Fibroblast of upper back skin (primary cell): ENCODE measurements around the gene MRTFA.
"Not testable (repeated sequence)": the region's sequence is repeated elsewhere in the genome, so short reads cannot be mapped to it uniquely, and the experiment has no call there.

ENCODE experiments used
- DNase-seq: peaks from one replicate; pipeline ENCODE4 v3.0.0-alpha.2; 2013

MRTFA gene

DNA sequence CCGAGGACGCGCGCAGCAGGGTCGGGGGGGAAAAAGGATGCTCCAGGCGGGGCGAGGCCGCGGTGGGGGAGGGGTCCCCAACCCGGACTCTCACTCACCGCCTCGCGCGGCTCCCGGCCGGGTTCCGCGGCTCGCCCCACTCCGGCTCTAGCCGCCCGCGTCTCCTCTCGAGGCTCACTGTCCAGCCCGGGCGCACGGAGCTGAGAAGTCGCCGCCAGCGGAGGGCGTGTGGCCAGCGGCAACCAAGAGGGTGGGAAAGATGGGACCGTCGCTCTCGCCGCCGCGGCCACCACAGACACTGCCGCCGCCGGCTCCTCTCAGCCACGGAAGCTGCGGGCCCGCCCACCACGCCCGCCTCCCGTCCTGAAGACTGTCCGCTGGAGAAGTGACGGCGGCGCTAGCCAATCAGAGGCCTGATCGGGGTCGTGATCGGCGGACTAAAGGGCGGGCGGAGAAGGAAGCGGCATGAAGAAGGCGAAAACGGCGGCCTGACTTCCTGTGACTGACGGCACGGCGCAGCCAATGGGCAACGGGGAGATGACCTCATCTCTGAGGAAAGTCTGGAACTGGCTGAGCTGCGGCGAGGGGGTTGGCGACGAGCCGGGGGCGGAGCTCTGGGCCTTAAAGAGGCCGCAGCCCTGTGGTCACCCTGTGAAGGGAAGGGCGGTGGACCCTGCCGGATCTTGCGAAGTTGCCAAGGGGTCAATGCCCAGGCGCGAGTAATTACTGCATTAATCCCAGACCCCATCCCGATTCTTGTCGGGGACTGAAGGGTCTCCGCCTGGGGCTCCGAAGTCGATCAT, at the start of gene MRTFA:
Gene MRTFA, minus strand, starts transcription at position 340 of the 803 bp plus-strand sequence.
- peak; percentile 100 for DNase-seq

DNA sequence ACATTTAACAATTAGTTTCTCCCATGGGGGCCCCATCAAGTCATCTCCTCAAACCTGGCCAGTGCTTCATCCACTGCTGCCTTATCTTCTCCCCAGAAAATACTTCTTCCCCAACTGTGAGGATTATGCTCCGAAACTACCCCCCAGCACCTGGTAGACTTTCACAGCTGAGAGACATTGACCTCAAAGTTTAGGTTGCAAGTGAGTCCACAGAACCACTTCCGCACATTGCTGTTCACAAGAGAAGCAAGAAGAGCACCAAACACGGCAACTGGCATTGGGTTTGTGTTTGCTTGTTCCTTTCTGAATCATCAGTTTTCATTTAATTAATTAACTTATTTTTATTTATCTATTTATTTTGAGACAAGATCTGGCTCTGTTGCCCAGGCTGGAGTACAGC, 48.9 kb upstream of the MRTFA start:
- DNase-seq, result no peak

DNA sequence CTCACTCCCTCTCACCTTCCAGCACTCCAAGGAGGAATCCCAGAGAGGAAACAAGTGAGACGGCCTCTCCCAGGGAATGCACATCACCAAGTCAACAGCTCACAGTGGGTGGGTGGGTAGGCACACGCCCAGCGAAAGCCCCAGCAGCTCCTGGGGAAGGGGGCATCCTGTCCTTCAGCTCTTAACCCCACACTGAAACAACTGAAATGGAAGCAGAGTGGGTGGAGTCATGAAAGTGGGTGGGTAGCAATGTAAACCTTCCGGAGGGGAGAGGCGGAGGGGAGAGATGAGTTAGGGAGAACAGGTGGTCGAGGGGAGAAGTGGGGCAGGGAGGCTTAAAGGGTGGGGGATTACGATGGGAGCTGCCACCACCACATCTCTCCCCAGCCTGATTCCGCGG, 48.2 kb upstream of the MRTFA start:
- DNase-seq, result no peak

DNA sequence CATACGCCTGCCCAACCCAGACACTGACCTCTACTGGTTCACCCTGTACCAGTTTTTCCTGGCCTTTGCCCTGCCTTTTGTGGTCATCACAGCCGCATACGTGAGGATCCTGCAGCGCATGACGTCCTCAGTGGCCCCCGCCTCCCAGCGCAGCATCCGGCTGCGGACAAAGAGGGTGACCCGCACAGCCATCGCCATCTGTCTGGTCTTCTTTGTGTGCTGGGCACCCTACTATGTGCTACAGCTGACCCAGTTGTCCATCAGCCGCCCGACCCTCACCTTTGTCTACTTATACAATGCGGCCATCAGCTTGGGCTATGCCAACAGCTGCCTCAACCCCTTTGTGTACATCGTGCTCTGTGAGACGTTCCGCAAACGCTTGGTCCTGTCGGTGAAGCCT, 44.9 kb upstream of the MRTFA start:
- DNase-seq, result no peak

DNA sequence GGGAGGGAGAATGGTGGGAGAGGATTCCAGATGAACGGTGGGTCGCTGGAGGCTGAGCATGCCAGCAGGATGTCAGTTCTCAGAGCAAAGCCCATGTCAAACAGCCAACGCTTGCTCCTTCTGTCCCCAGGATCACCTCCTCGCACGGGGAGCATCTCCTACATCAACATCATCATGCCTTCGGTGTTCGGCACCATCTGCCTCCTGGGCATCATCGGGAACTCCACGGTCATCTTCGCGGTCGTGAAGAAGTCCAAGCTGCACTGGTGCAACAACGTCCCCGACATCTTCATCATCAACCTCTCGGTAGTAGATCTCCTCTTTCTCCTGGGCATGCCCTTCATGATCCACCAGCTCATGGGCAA, 44.3 kb upstream of the MRTFA start:
- no peak for DNase-seq

DNA sequence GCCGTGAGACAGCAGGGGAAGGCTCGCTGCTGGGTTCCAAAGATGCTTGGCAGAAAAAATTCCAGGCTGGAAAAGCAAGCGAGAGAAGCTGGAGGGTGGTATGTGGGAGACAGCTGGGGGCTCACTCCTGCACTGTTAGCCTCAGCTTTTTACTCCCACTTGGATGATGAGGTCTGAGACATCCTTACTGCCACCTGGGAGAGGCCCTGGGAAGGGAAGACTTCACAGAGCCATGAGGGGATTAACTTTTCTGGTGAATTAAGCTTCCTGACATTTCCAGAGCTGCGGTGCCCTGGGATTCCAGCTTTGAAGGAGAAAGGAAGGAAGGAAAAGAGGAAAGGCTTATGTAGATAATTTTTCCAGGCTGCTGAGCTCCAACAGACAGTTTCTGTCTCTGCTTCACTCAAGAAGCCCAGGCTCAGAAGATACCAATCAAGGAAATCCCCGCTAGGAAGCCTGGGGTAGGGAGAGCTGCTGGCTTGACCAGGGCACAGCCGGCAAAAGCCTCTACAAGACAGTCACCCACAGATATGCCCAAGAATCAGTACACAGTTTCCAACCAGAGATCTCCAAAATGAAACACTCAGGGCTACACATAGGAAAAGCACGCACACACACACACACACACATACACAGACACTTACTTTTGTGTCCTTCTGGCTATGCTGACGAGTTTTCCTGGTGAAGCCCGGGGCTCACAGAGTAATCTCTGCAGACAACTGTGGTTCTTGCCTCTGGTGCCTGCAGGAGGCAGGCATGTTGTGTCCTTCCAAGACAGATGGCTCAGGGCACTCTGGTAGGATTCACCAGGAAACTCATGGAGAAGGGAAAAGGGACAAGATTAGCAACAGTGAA, 43.7 kb upstream of the MRTFA start:
- peak; percentile 39 for DNase-seq

DNA sequence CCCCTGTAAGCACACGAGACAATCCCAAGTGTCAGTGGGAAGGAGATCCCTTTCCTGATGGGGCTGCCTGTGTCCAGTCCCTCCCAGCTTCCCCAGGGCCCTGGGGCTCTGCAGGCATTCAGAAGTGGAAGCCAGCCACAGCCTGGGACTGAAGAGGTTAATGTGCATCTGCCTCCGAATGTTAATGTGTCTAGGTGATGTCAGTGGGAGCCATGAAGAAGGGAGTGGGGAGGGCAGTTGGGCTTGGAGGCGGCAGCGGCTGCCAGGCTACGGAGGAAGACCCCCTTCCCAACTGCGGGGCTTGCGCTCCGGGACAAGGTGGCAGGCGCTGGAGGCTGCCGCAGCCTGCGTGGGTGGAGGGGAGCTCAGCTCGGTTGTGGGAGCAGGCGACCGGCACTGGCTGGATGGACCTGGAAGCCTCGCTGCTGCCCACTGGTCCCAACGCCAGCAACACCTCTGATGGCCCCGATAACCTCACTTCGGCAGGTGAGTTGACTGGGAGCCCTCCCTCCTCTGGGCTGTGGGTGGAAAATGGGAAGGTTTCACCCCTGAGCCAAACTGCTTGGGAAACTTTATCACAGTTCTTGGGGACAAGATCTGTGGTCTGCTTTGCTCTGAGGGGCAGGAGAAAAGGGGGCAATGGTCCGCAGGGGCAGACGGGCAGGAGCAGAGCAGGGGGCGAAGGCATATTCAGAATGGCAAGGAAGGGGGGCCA, 42.9 kb upstream of the MRTFA start, which contains the start of gene MCHR1:
Gene MCHR1, plus strand, starts transcription at position 236 of the 715 bp plus-strand sequence. Its CDS starts 169 bp downstream, at position 405.
- no peak for DNase-seq

DNA sequence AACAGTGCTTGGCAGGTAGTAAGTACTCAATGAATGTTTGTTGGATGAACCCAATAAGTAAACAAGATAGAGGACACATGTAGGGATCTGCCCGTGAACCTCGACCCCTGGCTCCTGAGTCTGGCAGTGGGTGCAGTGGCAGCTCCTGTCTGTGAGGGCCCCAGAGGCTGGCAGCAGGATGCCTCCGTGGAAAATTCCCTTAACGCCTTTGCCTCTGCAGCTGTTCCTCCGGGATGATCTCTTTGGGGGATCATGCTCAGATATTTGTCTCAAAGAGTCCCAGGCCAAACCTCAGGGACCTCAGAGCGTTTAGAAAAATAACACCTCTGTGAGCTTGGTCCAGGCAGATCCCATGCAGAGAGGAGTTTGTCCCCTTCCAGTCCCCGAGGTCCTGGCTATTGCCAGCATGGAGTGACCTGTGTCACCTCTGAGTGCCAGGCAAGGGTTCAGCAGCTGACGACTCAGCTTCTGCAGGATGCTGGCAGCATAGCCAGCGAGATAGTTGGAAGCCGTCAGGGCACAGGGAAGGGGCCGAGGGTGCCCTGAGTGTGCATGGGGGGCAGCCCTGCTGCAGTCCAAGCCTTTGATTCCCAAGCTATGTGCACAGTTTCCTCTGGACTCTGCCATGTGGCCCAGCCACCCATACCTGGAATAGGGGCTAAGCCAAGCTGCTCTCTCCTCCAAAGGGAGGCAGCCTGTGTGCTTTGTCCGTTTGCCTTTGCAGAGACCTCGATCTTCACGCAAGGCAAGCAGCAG, 42.2 kb upstream of the MRTFA start:
- no peak for DNase-seq

DNA sequence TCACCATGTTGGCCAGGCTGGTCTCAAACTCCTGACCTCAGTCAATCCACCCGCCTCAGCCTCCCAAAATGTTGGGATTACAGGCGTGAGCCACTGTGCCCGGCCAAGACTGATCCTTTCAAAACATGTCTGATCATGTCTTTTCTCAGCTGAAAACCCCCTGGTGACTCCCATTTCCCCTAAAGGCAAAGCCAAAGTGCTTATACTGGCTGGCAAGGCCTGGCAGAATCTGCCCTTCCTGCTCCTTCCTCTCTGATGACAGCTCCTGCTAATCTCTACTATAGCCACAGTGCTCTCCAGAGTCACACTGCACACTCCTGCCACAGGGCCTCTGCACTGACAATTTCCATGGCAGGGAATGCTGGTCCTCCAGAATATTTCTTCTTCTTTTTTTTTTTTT, 40.1 kb upstream of the MRTFA start:
- no peak for DNase-seq

DNA sequence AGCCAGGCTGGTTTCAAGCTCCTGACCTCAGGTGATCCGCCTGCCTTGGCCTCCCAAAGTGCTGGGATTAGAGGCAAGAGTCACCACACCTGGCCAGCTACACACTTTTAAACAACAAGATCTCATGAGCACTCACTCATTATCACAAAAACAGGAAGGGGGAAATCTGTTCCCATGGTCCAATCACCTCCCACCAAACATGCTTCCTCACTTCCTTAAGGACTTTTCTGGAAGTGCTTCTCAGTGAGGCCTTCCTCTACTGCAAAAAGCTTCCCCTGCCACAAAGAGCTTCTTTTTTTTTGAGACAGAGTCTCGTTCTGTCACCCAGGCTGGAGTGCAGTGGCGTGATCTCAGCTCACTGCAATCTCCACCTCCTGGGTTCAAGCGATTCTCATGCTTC, 39.6 kb upstream of the MRTFA start:
- not testable (repeated sequence) for DNase-seq

DNA sequence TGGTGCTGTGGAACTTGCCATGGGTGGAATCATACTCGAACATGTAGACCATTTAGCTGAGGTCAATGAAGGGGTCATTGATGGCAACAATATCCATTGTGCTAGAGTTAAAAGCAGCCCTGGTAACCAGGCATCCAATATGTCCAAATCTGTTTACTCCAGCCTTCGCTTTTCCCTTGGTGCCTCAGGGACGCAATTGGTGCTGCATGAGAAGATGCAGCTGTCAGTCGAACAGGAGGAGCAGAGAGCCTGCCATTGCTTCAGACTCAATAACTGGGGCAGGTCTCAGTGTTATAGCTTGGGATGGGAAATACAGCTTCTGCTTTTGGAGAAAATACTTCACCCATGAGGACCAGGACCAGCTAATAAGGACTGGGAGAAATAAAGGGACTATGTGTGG, 37.8 kb upstream of the MRTFA start:
- no peak for DNase-seq

DNA sequence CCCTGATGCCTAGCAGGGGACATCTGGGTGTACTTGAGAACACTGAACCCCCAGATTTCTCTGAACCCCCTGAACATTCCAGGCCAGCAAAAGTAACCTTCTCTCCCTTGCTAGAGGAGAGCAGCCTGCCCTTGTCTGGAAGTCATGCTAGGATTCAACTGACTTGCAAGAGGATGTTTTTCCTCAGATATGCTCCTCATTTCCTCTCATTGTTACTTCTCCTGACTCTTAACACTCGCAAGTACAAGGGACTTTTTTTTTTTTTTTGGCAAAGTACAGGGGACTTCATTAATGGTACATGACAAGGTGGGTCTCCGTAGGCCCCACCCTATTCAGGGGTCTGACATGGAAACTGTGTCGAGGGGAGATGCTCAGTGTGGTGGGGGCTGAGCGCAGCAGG, 36.5 kb upstream of the MRTFA start:
- DNase-seq, result no peak

DNA sequence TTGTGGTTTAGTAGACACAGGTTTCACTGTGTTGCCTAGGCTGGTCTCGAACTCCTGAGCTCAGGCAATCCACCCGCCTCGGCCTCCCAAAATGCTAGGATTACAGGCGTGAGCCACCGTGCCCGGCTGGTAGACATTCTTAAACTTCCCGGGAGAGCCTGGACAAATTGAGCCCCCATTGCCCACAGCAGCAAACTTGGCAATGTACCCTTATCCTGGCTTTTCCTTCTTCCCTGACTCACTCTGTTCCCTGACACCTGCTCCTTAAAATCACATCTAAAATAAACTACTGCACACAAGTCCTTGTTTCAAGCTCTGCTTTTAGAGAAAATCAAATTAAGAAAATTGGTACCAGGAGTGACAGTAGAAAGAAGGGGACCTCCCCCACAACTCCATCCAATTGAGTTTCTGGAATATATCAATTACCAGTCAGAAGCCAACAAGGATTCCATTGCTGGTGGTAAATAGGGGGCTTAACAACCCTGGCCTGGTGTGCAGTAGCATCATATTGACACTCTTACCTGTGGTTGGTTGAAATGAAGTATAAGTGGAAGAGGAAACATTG, 35.4 kb upstream of the MRTFA start:
- no peak for DNase-seq

DNA sequence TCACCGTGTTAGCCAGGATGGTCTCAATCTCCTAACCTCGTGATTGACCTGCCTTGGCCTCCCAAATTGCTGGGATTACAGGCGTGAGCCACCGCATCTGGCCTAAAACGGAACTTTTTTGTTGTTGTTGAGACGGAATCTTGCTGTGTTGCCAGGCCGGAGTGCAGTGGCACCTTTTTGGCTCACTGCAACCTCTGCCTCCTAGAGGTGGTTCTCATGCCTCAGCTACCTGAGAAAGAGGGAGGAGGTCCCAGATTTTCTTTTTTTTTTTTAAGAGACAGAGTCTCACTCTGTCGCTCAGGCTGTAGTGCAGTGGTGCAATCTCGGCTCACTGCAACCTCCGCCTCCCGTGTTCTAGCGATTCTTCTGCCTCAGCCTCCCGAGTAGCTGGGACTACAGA, 34.9 kb upstream of the MRTFA start:
- no peak for DNase-seq

DNA sequence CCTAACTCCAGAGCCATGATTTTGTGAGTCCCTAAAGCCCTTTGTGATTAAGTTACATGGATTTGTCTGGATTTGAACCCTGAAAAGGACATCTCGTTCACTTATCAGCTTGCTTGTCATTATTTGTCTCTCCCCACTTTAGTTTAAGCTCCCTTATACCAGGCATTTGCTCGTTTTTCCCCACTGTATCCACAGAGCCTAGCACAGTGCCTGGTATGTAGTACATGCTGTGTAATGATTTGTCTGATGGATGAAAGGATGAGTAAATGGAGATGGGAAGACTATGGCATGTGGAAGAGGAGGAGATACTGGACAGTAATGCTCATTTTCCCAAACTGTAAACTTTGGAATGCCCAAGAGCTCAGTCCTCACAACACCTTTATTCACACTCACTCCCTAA, 33.5 kb upstream of the MRTFA start:
- DNase-seq, result no peak

DNA sequence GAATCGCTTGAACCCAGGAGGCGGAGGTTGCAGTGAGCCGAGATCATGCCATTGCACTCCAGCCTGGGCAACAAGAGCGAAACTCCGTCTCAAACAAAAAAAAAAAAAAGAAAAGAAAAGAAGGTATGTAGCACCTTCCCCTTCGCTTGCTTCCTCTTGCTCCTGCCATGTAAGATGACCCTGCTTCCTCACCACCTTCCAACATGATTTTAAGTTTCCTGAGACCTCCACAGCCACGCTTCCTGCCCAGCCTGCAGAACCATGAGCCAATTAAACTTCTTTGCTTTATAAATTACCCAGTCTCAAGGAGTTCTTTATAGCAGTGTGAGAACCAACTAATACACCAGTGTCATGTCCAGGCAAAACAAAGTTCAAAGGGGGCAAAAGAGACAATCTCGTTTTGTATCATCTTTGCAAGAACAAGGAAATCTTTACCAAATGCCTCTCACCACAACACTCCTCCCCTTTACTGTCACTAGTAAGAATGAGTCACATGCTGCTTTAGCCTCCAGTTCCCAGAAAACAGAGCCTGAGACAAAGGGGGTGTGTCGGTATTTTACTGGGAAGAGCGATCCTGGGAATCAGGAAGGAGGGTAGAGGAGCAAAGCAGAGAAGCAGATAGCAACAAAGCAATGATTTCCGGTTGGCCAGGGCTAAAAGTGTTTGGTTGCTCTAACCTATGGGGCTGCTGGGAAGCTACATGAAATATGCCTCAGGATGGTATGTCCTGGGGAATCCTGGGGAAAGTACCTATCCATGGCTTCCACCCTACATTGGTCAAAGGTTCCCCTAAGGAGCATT, 32.3 kb upstream of the MRTFA start:
- DNase-seq, result peak; percentile 73

DNA sequence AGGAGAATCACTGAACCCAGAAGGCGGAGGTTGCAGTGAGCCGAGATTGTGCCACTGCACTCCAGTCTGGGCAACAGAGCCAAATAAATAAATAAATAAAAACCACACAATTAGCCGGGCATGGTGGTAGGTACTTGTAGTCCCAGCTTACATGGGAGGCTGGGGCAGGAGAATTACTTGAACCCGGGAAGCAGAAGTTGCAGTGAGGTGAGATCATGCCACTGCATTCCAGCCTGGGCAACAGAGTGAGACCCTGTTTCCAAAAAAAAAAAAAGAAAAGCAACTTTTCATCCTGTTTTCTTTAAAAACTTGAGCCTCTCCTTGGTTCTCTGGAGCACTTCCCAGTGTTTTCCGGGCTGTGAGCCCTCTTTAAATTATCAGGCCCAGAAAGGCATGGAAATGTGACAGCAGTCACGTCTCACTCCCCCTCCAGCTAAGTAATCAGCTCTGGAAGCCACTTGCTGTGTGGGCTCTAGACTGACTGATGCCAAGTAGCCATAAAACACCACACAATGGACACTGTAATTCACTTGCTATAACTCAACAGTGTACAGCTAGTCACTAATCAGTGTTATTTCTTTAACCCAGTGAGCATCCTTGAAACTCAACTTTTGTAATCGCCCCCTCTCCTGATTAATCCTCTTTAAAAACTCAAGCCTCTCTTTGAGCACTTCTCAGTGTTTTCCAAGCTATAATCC, 29.8 kb upstream of the MRTFA start:
- peak; percentile 80 for DNase-seq

DNA sequence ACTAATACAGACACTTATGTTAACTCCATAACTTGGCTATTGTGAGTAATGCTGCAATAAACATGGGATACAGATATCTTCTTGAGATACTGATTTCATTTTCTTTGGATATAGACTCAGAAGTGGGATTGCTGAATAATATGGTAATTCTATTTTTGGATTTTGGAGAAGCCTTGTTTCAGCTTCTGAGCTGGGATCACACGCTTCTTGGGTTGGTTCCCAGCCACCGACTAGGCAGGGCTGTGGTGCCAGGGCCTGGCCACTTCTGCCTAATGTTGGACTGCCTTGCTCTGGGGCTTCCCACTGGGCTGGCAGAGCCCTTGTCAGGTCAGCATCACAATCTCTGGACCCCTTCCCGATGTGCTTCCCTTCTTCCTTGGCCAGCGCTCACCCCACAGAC, 28.8 kb upstream of the MRTFA start:
- DNase-seq, result peak; percentile 70

DNA sequence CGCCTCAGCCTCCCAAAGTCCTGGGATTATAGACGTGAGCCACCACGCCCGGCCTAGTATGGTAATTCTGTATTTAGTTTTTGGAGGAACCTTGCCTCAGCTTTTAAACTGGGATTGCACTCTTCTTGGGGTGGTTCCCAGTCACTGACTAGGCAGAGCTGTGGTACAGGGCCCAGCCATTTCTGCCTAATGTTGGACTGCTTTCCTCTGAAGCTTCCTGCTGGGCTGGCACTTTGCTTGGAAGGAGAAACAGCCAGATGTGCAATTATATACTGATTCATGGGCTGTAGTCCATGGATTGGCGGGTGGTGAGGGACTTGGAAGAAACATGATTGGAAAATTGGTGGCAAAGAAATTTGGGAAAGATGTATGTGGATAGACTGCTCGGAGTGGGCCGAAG, 25.2 kb upstream of the MRTFA start:
- no peak for DNase-seq

DNA sequence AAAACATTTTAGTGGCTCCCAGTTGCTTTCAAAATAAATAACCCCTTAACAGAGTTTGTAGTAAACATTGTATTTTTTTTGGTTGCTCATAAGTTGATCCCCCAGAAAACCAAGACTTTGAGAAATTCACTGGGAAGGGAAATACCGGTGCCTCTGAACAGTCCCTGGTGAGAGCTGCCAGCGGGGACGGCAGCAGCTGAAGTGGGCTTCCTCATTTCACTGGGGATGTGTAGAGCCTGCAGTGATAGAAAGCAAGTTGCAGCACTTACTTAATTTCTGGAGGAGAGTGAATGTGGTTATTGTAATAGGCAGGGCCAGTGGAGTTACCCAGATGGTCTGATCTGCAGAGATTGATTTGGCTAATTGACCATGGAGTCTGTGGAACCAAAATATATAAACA, 24.2 kb upstream of the MRTFA start:
- DNase-seq, result no peak

DNA sequence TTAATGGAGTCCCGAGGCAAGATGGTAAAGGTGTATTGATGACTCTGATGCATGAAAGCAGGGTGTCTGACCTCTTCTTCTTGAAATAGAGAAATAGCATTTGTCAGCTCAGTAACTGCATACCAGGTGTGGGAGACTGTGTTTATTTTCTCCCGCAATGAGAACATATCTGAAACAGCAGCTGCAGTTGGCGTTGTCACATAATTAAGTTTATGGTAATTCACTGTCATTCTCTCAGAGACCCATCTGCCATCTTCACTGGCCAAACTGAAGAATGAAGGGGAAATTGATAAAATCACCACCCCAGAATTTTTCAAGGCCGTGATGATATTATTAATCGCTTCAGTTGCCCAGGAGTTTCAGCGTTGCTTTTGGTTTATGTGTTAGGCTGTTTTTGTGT, 22.6 kb upstream of the MRTFA start:
- DNase-seq, result no peak
